ENCODE measurements around the gene PARVB. TPM values are rescaled to one million over a fixed set of nuclear protein-coding genes. Genes with fewer than 3 reads are reported as not detected.

The PARVB gene
- total RNA-seq, 1 donor from 2014 or later, result 91.7 TPM

GRCh38 chr22:44133161-44133560, 109.1 kb downstream of the PARVB start:
- Mint-ChIP-seq H3K9me3 (peaks cover 18% of the 10 kb centered on the region), H3K4me3 (no peak overlapping the region), H3K36me3 (ENCODE audit: low read depth) (peaks cover 36% of the 10 kb centered on the region), H3K4me1 (ENCODE audit: low read depth) (peaks cover 25% of the 10 kb centered on the region), H3K27me3 (ENCODE audit: insufficient read depth) (no peaks in the 10 kb centered on the region), H3K27ac (no peak overlapping the region)
- no peak for DNase-seq (ENCODE audit: low spot score)
- intact Hi-C loops (cut with micrococcal nuclease), result no loop called here

- peaks cover 25% of the 10 kb centered on the region for H3K4me1 Mint-ChIP-seq (ENCODE audit: low read depth)
- H3K36me3 Mint-ChIP-seq (ENCODE audit: low read depth), result peaks cover 42% of the 10 kb centered on the region
- no peak for DNase-seq (ENCODE audit: low spot score)
- H3K4me3 Mint-ChIP-seq, result no peak overlapping the region
- H3K9me3 Mint-ChIP-seq, result peaks cover 18% of the 10 kb centered on the region
- no peaks in the 10 kb centered on the region for H3K27me3 Mint-ChIP-seq (ENCODE audit: insufficient read depth)
- H3K27ac Mint-ChIP-seq, result no peak overlapping the region
- intact Hi-C loops (cut with micrococcal nuclease), result no loop called here
Observed at GRCh38 chr22:44133901-44134571, 109.9 kb downstream of the PARVB start.

- DNase-seq (ENCODE audit: low spot score), result no peak
- Mint-ChIP-seq H3K4me1 (ENCODE audit: low read depth) (peaks cover 12% of the 10 kb centered on the region), H3K27me3 (ENCODE audit: insufficient read depth) (no peaks in the 10 kb centered on the region), H3K4me3 (no peak overlapping the region), H3K27ac (no peak overlapping the region), H3K36me3 (ENCODE audit: low read depth) (peaks cover 47% of the 10 kb centered on the region), H3K9me3 (peaks cover 18% of the 10 kb centered on the region)
- intact Hi-C loops (cut with micrococcal nuclease), result no loop called here
Observed at GRCh38 chr22:44136112-44136511, 112.0 kb downstream of the PARVB start.

GRCh38 chr22:44136786-44137185, 112.7 kb downstream of the PARVB start:
- DNase-seq (ENCODE audit: low spot score), result no peak
- no peak overlapping the region for H3K27ac Mint-ChIP-seq
- H3K4me3 Mint-ChIP-seq, result no peak overlapping the region
- intact Hi-C loops (cut with micrococcal nuclease), result no loop called here
- no peaks in the 10 kb centered on the region for H3K27me3 Mint-ChIP-seq (ENCODE audit: insufficient read depth)
- H3K36me3 Mint-ChIP-seq (ENCODE audit: low read depth), result peaks cover 47% of the 10 kb centered on the region
- peaks cover 18% of the 10 kb centered on the region for H3K9me3 Mint-ChIP-seq
- peaks cover 12% of the 10 kb centered on the region for H3K4me1 Mint-ChIP-seq (ENCODE audit: low read depth)

GRCh38 chr22:44137415-44137814, 113.3 kb downstream of the PARVB start:
- DNase-seq (ENCODE audit: low spot score), result no peak
- Mint-ChIP-seq H3K27me3 (ENCODE audit: insufficient read depth) (no peaks in the 10 kb centered on the region), H3K9me3 (peaks cover 18% of the 10 kb centered on the region), H3K36me3 (ENCODE audit: low read depth) (peaks cover 47% of the 10 kb centered on the region), H3K4me3 (no peak overlapping the region), H3K27ac (no peak overlapping the region), H3K4me1 (ENCODE audit: low read depth) (peaks cover 12% of the 10 kb centered on the region)
- intact Hi-C loops (cut with micrococcal nuclease), result no loop called here

- intact Hi-C loops (cut with micrococcal nuclease), result no loop called here
- H3K36me3 Mint-ChIP-seq (ENCODE audit: low read depth), result peaks cover 40% of the 10 kb centered on the region
Observed at GRCh38 chr22:44139773-44140172, 115.7 kb downstream of the PARVB start.

GRCh38 chr22:44142421-44143104, 118.5 kb downstream of the PARVB start:
- no peaks in the 10 kb centered on the region for H3K9me3 Mint-ChIP-seq
- H3K4me3 Mint-ChIP-seq, result no peak overlapping the region
- H3K27ac Mint-ChIP-seq, result no peak overlapping the region
- intact Hi-C loops (cut with micrococcal nuclease), result no loop called here
- H3K36me3 Mint-ChIP-seq (ENCODE audit: low read depth), result peaks cover 20% of the 10 kb centered on the region
- H3K4me1 Mint-ChIP-seq (ENCODE audit: low read depth), result no peaks in the 10 kb centered on the region
- no peaks in the 10 kb centered on the region for H3K27me3 Mint-ChIP-seq (ENCODE audit: insufficient read depth)
- no peak for DNase-seq (ENCODE audit: low spot score)

More at GRCh38 chr22:44139773-44140172, 115.7 kb downstream of the PARVB start:
- no peaks in the 10 kb centered on the region for H3K27me3 Mint-ChIP-seq (ENCODE audit: insufficient read depth)
- no peak overlapping the region for H3K4me3 Mint-ChIP-seq
- no peak for DNase-seq (ENCODE audit: low spot score)
- peaks cover under 1% of the 10 kb centered on the region for H3K4me1 Mint-ChIP-seq (ENCODE audit: low read depth)
- no peak overlapping the region for H3K27ac Mint-ChIP-seq
- H3K9me3 Mint-ChIP-seq, result peaks cover 18% of the 10 kb centered on the region

- intact Hi-C loops (cut with micrococcal nuclease), result no loop called here
- Mint-ChIP-seq H3K9me3 (no peaks in the 10 kb centered on the region), H3K27me3 (ENCODE audit: insufficient read depth) (no peaks in the 10 kb centered on the region), H3K4me1 (ENCODE audit: low read depth) (no peaks in the 10 kb centered on the region), H3K27ac (no peak overlapping the region), H3K4me3 (no peak overlapping the region), H3K36me3 (ENCODE audit: low read depth) (peaks cover 15% of the 10 kb centered on the region)
- DNase-seq (ENCODE audit: low spot score), result no peak
Observed at GRCh38 chr22:44143105-44143474, 119.0 kb downstream of the PARVB start.

GRCh38 chr22:44143579-44143978, 119.5 kb downstream of the PARVB start:
- no peak overlapping the region for H3K4me3 Mint-ChIP-seq
- intact Hi-C loops (cut with micrococcal nuclease), result no loop called here
- H3K4me1 Mint-ChIP-seq (ENCODE audit: low read depth), result no peaks in the 10 kb centered on the region
- peaks cover 13% of the 10 kb centered on the region for H3K36me3 Mint-ChIP-seq (ENCODE audit: low read depth)
- H3K9me3 Mint-ChIP-seq, result no peaks in the 10 kb centered on the region
- no peak overlapping the region for H3K27ac Mint-ChIP-seq
- no peak for DNase-seq (ENCODE audit: low spot score)
- H3K27me3 Mint-ChIP-seq (ENCODE audit: insufficient read depth), result no peaks in the 10 kb centered on the region

GRCh38 chr22:44144046-44144569, 120.0 kb downstream of the PARVB start:
- Mint-ChIP-seq H3K4me3 (no peak overlapping the region), H3K36me3 (ENCODE audit: low read depth) (peaks cover 9% of the 10 kb centered on the region), H3K27ac (no peak overlapping the region), H3K27me3 (ENCODE audit: insufficient read depth) (no peaks in the 10 kb centered on the region), H3K4me1 (ENCODE audit: low read depth) (no peaks in the 10 kb centered on the region), H3K9me3 (no peaks in the 10 kb centered on the region)
- intact Hi-C loops (cut with micrococcal nuclease), result no loop called here
- no peak for DNase-seq (ENCODE audit: low spot score)

GRCh38 chr22:44145544-44145943, 121.4 kb downstream of the PARVB start:
- intact Hi-C loops (cut with micrococcal nuclease), result no loop called here
- no peak for DNase-seq (ENCODE audit: low spot score)
- no peak overlapping the region for H3K4me3 Mint-ChIP-seq
- no peak overlapping the region for H3K27ac Mint-ChIP-seq
- no peaks in the 10 kb centered on the region for H3K27me3 Mint-ChIP-seq (ENCODE audit: insufficient read depth)
- no peaks in the 10 kb centered on the region for H3K9me3 Mint-ChIP-seq
- no peaks in the 10 kb centered on the region for H3K4me1 Mint-ChIP-seq (ENCODE audit: low read depth)
- peaks cover 4% of the 10 kb centered on the region for H3K36me3 Mint-ChIP-seq (ENCODE audit: low read depth)

GRCh38 chr22:44146088-44146861, 122.2 kb downstream of the PARVB start:
- Mint-ChIP-seq H3K4me1 (ENCODE audit: low read depth) (peaks cover 4% of the 10 kb centered on the region), H3K9me3 (no peaks in the 10 kb centered on the region), H3K4me3 (no peak overlapping the region), H3K27me3 (ENCODE audit: insufficient read depth) (no peaks in the 10 kb centered on the region), H3K36me3 (ENCODE audit: low read depth) (peaks cover 6% of the 10 kb centered on the region), H3K27ac (no peak overlapping the region)
- no peak for DNase-seq (ENCODE audit: low spot score)
- intact Hi-C loops (cut with micrococcal nuclease), result no loop called here

All from activated T-helper 1 cell treated with anti-CD3 and anti-CD28 coated beads, Interleukin-12 subunit alpha, Interleukin-12 subunit beta, Interleukin-2, Interleukin-4 antibody, amounts not matched to agents 30 ng/mL and 10 ng/mL and 1 ng/mL, durations not matched to agents 14 hours and 24 hours and 36 hours (primary cell).